Amygdala (tissue), 56 donors: ENCODE results near the gene GTF2I.
A peak's percentile ranks its signal among the peaks of the same experiment; 100 is the strongest.
"Not testable (repeated sequence)": the region's sequence is repeated elsewhere in the genome, so short reads cannot be mapped to it uniquely, and the experiment has no call there.

ENCODE experiments used
- DNase-seq, 56 donors: peaks; one replicate each; lab custom pipeline; 2025; lab: John Stamatoyannopoulos, UW

Gene GTF2I

DNA sequence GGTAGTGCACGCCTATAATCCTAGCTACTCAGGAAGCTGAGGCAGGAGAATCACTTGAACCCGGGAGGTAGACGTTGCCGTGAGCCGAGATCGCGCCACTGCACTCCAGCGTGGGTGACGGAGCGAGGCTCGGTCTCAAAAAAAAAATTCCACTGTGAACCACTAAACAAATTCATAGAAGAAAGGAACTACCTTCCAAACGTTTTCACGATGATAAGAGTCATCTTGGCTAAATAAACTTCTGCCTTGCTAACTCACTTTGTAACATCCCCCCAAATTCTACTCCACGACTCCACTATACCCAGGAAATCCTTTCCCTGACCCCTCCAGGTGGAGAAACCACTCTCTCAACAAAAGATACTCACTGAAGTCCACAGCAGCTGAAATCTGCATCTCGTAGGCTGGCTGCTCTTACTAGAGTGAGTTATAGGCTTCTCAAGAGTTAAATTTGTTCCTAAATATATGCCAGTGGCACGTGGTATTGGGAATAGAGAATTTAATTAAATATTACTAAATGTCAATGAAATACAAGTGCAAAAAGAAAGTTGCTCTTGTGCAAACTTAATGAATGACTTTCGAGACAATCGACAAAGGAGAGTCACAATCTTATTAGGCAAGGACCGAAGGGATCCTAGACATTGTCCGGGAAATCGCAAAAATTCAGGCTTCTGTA is 1.6 kb upstream of the GTF2I start:
- peak in 1 of 56 donors; percentile 35 for DNase-seq

- peak in 52 of 56 donors; percentile 23 to 79 (median 56) for DNase-seq
Measured at GRCh38 chr7:74656441-74656836, 1.1 kb upstream of the GTF2I start.

DNA sequence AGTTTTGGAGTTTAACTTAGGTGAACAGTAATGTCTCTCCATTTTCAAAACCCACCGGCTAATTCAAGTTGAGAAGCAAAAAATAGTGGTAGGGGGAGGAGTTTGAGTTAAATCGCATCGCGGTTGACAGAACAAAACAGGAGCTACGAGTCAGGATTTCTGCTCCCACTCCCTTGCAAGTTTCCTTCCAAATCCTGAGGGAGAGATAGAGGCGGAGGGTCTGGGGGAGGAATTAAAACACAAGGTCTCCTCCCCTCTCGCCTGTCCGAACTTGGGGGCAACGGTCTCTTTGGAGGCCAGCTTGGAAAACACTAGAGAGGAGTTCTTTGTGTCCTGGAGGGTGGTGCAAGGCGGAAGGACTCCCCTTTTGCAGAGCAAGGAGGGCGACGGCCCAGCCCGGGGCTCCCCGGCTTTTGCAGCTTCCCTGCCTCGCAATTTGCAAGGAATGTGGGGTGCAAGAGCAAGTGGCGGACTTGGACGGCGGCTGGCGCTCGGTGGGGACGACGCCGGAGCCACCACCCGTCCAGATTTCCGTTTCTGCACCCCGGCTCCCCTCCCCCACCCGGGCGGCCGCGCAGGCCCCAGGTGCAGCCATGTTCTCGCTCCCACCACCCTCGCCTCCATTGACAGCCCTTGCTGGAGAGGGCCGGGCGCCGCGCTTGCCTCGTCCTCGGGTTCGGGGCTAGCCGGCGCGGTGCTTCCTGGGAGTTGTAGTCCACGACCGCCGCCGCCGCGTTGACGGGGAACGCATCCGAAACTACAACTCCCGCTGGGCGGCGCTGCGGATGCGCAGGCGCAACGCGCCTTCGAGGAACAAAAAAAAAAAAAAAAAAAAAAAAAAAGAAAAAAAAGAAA is 454 bp upstream of the GTF2I start:
- peak in 55 of 56 donors; percentile 73 to 99 (median 94) for DNase-seq

DNA sequence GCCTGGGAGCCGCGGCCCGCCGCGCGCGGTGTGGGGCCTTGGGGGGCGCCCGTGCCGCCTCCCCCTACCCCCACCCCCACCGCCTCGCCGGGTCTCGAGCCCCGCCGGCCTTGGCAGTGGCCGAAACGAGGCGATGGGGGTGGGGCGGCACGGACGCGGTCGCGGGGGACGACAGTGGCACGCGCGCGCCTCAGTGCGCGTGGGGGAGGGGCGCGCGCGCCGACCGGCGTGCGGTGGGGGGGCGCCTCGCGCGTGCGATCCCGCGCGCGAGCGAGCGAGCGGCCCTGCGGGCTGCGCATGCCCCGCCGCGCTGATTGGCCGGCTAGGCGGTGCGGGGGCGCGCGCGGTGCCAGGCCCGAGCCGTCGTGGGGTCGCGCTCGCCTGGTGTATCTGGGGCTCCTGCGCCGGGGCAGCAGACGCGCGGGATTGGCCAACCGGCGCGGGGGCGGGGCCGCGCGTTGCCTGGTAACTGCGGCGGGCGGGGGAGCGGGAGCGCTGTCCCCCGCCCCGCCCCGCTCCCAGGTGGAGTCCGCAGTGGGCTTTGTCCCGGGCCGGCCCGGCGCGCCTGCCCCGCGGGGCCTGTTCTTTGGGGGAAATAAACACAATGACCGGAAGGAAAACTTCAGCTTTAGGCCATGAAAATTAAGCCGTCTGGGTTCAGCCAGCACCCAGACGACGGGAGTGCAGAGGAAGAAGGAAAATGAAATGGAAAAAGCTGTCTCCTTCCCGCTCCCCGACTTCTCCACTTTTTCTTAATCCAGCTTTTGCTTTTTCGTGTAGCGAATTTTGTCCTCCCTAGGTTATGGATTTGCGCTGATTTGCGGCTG is 873 bp downstream of the GTF2I start:
- peak in 55 of 56 donors; percentile 34 to 97 (median 87) for DNase-seq

GRCh38 chr7:74660202-74660601 is 2.7 kb downstream of the GTF2I start:
- DNase-seq: not testable (repeated sequence)

DNA sequence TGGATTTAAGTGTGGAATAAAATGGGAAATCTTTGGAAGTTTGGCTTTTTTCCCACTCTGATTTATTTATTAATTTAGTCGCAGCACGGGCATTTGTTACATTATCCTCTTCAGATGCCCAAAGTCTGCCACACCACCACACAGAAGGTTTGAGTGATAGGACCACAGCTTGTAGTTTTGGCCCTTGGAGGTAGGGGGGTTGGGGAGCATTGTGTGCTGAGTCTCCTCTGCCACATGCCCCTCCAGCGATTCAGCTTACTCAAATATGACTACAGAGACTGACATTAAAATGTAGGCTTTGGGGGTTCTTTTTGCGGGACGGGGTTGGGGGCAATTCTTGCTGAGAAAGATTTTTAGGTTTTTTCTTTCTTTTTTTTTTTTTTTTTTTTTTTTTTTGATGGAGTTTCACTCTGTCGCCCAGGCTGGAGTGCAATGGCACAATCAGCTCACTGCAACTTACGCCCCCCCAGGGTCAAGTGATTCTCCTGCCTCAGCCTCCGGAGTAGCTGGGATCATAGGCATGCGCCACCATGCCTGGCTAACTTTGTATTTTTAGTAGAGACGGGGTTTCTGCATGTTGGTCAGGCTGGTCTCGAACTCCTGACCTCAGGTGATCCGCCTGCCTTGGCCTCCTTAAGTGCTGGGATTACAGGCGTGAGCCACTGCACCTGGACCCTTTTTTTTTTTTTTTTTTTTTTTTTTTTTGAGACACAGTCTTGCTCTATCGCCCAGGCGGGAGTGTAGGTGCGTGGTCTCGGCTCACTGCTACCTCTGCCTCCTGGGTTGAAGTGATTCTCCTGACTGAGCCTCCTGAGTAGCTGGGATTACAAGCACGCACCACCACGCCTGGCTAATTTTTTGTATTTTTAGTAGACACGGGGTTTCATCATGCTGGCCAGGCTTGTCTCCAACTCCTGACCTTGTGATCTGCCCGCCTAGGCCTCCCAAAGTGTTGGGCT is 4.6 kb downstream of the GTF2I start:
- peak in 1 of 56 donors; percentile 3 for DNase-seq

- no peak for DNase-seq
Measured at GRCh38 chr7:74665296-74665938, 7.9 kb downstream of the GTF2I start.

GRCh38 chr7:74667013-74667412 is 9.5 kb downstream of the GTF2I start:
- DNase-seq: not testable (repeated sequence)

GRCh38 chr7:74667520-74667919 is 10.0 kb downstream of the GTF2I start:
- DNase-seq: not testable (repeated sequence)

DNA sequence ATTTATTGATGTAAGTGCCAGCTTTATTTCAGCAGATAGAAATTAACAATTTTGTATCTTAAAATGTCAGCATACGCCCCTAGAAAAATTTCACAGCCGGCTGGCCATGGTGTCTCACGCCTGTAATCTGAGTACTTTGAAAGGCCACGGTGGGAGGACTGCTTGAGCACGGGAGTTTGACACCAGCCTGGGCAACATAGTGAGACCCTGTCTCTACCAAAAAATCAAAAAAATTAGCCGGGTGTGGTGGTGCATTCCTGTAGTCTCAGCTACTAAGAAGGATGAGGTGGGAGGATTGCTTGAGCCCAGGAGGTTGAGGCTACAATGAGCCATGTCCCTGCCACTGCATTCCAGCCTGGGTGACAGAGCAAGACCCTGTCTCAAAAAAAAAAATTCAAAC is 14.1 kb downstream of the GTF2I start:
- no peak for DNase-seq

- no peak for DNase-seq
Measured at GRCh38 chr7:74672343-74672915, 14.9 kb downstream of the GTF2I start.

DNA sequence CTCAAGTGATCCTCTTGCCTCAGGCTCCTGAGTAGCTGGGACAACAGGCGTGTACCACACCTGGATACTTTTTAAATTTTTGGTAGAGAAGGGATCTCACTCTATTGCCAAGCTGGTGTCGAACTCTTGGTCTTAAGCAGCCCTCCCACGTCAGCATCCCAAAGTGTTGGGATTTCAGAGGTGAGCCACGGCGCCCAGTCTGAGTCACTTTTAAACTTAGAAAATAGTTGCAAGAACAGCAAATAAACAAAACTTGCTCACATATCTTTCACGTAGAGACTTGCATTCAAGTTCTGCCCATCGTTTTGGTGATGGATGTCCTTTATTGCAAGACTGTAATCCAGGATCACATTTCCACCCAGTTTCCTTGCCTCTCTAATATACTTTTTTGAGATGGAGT is 16.6 kb downstream of the GTF2I start:
- DNase-seq: no peak

DNA sequence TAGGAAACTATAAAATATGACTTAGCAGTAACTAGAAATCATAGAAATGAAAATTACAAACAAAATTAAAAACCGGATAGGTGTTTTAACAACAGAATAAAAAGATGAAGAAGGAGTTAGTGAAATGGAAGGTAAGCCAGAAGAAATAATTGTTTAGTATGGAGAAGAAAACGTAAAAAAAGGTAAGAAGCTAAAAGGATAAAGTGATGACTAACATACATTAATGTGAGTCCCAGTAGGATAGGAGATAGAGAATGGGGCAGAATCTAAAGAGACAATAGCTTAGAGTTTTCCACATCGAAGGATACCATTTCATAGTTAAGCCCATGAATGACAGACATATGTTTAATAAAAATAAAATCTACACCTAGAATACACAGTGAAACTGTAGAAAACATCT is 25.3 kb downstream of the GTF2I start:
- DNase-seq: no peak

- DNase-seq: no peak
Measured at GRCh38 chr7:74683799-74684198, 26.3 kb downstream of the GTF2I start.

- no peak for DNase-seq
Measured at GRCh38 chr7:74684473-74684872, 27.0 kb downstream of the GTF2I start.

- no peak for DNase-seq
Measured at GRCh38 chr7:74684921-74685320, 27.4 kb downstream of the GTF2I start.

DNA sequence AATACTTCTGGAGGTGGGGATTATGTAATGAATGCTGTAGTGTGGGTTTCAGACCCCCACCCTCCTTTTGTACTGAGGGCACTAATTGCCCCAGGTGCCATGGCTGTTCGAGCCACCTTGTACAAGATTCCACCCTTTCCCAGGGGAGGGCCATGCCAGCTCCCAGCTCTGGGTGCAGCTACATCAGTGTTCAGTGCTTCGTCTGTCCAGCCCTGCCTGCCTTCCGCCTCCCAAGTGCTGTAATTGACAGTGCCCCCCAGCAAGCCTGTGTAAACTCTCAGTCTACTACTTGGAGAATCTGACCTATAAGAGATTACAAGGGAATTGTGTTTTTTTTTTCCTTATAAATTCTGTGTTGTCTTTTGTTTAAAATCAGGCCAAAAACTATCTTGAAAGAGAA is 33.0 kb downstream of the GTF2I start:
- DNase-seq: no peak

DNA sequence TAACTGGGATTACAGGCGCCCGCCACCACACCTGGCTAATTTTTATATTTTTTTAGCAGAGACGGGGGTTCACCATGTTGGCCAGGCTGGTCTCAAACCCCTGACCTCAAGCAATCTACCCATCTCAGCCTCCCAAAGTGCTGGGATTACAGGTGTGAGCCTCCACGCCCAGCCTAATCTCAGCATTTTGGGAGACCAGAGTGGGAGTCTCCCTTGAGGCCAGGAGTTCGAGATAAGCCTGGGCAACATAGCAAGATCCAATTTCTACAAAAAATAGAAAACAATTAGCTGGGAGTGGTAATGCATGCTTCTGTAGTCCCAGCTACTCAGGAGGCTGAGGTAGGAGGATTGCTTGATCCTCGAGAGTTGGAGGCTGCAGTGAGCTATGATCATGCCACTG is 46.9 kb downstream of the GTF2I start:
- not testable (repeated sequence) for DNase-seq

- DNase-seq: no peak
Measured at GRCh38 chr7:74707238-74707637, 49.7 kb downstream of the GTF2I start.
